ENCODE results near the gene CTXND1.

CTXND1 gene

DNA sequence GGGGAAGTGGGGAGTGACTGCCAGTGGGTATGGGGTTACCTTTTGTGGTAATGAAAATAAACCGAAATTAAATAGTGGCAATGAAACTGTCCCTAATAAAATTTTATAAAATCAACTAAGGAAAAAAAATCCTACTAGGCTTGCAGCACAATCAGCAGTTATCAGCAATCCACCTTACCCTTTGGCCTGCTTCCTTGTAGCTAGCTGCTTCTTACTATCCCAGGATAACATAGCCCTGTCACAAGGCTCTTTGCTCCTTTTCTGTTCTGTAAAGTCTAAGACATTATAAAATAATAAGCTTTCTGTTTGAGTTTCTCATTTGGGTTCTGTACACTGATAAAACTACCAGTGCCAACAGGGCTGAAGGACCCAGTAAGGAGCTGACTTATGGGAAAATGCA, 23.0 kb upstream of the CTXND1 start:
- Histone ChIP-seq H3K4me1 (ENCODE audit: control insufficient read depth in 1 of 2, insufficient read depth in 1 of 2, low read depth in 1 of 2, low read length in 1 of 2) (no peaks in the 10 kb centered on the region), H3K4me3 (ENCODE audit: low read depth in 1 of 2, low read length in 1 of 2) (no peak overlapping the region), H3K36me3 (no peaks in the 10 kb centered on the region), H3K27ac (no peak overlapping the region), H3K27me3 (peaks cover 22% of the 10 kb centered on the region), H3K9me3 (no peaks in the 10 kb centered on the region)
- TF ChIP-seq CTCF (IDR thresholded peaks at IDR 0.05), result no peak

- H3K4me1 ChIP-seq (ENCODE audit: control insufficient read depth in 1 of 2, insufficient read depth in 1 of 2, low read depth in 1 of 2, low read length in 1 of 2), result no peaks in the 10 kb centered on the region
- no peak overlapping the region for H3K27ac ChIP-seq
- H3K27me3 ChIP-seq, result peaks cover 22% of the 10 kb centered on the region
- H3K4me3 ChIP-seq (ENCODE audit: low read depth in 1 of 2, low read length in 1 of 2), result no peak overlapping the region
- H3K9me3 ChIP-seq, result no peaks in the 10 kb centered on the region
- no peaks in the 10 kb centered on the region for H3K36me3 ChIP-seq
- no peak for TF ChIP-seq CTCF (IDR thresholded peaks at IDR 0.05)
Measured at GRCh38 chr15:80274554-80274953, 22.5 kb upstream of the CTXND1 start.

DNA sequence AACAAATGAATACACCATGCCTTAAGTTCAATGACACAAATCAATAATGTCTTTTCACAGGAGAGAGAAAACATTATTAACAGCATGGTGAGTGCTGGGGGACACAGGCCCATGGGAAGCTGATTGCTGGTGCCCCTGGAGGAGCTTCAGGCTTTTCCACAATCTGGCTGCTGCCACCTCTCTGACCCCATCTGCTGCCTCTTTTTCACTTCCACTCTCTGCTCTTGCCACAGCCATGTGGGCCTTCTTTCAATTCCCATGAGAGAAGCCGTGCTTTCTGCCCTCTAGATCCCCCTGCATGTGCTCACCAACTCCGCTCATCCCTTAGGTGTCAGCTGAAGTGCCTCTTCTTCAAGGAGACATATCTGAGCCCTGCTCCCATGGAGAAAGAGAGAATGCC, 21.0 kb upstream of the CTXND1 start:
- Histone ChIP-seq H3K36me3 (no peaks in the 10 kb centered on the region), H3K27ac (no peak overlapping the region), H3K4me1 (ENCODE audit: control insufficient read depth in 1 of 2, insufficient read depth in 1 of 2, low read depth in 1 of 2, low read length in 1 of 2) (no peaks in the 10 kb centered on the region), H3K27me3 (peaks cover 25% of the 10 kb centered on the region), H3K9me3 (no peaks in the 10 kb centered on the region), H3K4me3 (ENCODE audit: low read depth in 1 of 2, low read length in 1 of 2) (no peak overlapping the region)
- TF ChIP-seq CTCF (IDR thresholded peaks at IDR 0.05), result no peak

- peaks cover 42% of the 10 kb centered on the region for H3K27me3 ChIP-seq
- H3K4me1 ChIP-seq (ENCODE audit: control insufficient read depth in 1 of 2, insufficient read depth in 1 of 2, low read depth in 1 of 2, low read length in 1 of 2), result no peaks in the 10 kb centered on the region
Measured at GRCh38 chr15:80270472-80270871, 18.5 kb upstream of the CTXND1 start.

GRCh38 chr15:80268101-80268500, 16.1 kb upstream of the CTXND1 start:
- TF ChIP-seq CTCF (IDR thresholded peaks at IDR 0.05), result no peak
- H3K9me3 ChIP-seq, result no peaks in the 10 kb centered on the region
- no peaks in the 10 kb centered on the region for H3K4me1 ChIP-seq (ENCODE audit: control insufficient read depth in 1 of 2, insufficient read depth in 1 of 2, low read depth in 1 of 2, low read length in 1 of 2)
- peaks cover 63% of the 10 kb centered on the region for H3K27me3 ChIP-seq
- H3K36me3 ChIP-seq, result no peaks in the 10 kb centered on the region
- no peak overlapping the region for H3K27ac ChIP-seq
- no peak overlapping the region for H3K4me3 ChIP-seq (ENCODE audit: low read depth in 1 of 2, low read length in 1 of 2)

More at GRCh38 chr15:80270472-80270871, 18.5 kb upstream of the CTXND1 start:
- Histone ChIP-seq H3K9me3 (no peaks in the 10 kb centered on the region), H3K36me3 (no peaks in the 10 kb centered on the region), H3K27ac (no peak overlapping the region), H3K4me3 (ENCODE audit: low read depth in 1 of 2, low read length in 1 of 2) (no peak overlapping the region)
- no peak for TF ChIP-seq CTCF (IDR thresholded peaks at IDR 0.05)

- H3K4me1 ChIP-seq (ENCODE audit: control insufficient read depth in 1 of 2, insufficient read depth in 1 of 2, low read depth in 1 of 2, low read length in 1 of 2), result no peaks in the 10 kb centered on the region
- no peak for TF ChIP-seq CTCF (IDR thresholded peaks at IDR 0.05)
Measured at GRCh38 chr15:80267658-80268057, 15.6 kb upstream of the CTXND1 start.

More at GRCh38 chr15:80267658-80268057, 15.6 kb upstream of the CTXND1 start:
- Histone ChIP-seq H3K9me3 (no peaks in the 10 kb centered on the region), H3K27ac (no peak overlapping the region), H3K36me3 (no peaks in the 10 kb centered on the region), H3K4me3 (ENCODE audit: low read depth in 1 of 2, low read length in 1 of 2) (no peak overlapping the region), H3K27me3 (peaks cover 63% of the 10 kb centered on the region)
